Left colon (tissue), 2 donors: ENCODE data around the gene MGAT3. TPM values are rescaled to one million over a fixed set of nuclear protein-coding genes. Genes with fewer than 3 reads are reported as not detected.

Experiments
- ATAC-seq: fragments of 200-7000 bp; cut with Tn5 transposase; one replicate; pipeline ENCODE4 v1.9.1; 2020; ENCODE audit warnings: mild to moderate bottlenecking, moderate library complexity
- DNase-seq, 2 donors: peaks; one replicate each; pipeline ENCODE4 v3.0.0-alpha.2; 2020
- intact Hi-C, 2 donors: fragments of 100-400 bp; cut with DNase I in 1 of 2; cut with micrococcal nuclease in 1 of 2; formaldehyde crosslinking; loops; one replicate each; pipeline versions ENCODE4 v1.11.2 to v1.14.0; 2022; cut with DNase I, micrococcal nuclease
- total RNA-seq, 2 donors: library from RNA; stranded (reverse); fragmentation: NEBNext Ultra II Directional; extraction: Animal tissue kit (Norgen Biotek cat#: 25700); gene quantifications; one replicate each; pipeline ENCODE4 v1.2.1, GENCODE V29; 2021
- donor health status: DM: no; HTN: no; CAD: no.
- donor health status: DM: yes; HTN: yes; CAD: no.

Gene MGAT3
- total RNA-seq, 2 donors from 2014 or later: 5.6 to 10.7 TPM

DNA sequence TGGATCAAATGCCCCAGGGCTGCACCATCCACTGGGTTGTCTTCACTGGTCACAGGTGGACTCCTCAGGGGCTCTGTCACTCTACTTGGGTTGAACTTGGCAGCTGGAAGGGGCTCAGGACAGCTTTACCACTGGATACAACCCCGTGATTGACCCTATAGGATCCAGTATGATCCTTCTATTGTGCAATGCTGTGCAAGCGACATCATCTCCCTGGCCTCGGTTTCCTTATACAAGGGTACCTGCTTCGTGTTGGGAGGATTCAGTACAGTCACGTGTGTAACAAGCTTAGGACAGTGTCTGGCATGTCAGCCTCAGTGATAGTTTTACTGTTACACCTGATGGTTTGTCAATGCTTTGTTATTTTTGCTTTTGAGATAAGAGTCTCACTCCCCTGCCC lies 24.8 kb downstream of the MGAT3 start:
- no peak for DNase-seq
- ATAC-seq: no peak
- intact Hi-C loops: no loop called here

DNA sequence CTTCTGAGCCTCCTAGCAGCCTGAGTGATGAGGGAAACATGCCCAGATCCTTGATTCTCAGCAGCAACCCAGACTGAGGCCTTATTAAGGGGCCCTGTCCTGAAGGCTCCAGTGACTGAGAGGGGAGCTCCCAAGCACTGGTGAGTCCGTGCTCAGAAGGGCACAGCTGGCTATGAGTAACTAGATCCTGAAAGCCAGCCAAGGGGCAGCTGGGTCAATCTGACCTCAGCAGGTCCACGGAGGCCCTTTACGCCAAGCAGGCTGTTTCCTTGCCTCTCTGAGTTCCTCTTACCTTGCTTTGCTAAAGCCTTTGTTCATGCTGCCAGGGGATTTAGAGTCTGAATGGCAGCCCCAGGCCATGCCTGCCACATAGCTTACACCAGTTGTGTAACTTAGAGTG lies 26.0 kb downstream of the MGAT3 start:
- intact Hi-C loops: no loop called here
- DNase-seq (no peak), ATAC-seq (no peak)

DNA sequence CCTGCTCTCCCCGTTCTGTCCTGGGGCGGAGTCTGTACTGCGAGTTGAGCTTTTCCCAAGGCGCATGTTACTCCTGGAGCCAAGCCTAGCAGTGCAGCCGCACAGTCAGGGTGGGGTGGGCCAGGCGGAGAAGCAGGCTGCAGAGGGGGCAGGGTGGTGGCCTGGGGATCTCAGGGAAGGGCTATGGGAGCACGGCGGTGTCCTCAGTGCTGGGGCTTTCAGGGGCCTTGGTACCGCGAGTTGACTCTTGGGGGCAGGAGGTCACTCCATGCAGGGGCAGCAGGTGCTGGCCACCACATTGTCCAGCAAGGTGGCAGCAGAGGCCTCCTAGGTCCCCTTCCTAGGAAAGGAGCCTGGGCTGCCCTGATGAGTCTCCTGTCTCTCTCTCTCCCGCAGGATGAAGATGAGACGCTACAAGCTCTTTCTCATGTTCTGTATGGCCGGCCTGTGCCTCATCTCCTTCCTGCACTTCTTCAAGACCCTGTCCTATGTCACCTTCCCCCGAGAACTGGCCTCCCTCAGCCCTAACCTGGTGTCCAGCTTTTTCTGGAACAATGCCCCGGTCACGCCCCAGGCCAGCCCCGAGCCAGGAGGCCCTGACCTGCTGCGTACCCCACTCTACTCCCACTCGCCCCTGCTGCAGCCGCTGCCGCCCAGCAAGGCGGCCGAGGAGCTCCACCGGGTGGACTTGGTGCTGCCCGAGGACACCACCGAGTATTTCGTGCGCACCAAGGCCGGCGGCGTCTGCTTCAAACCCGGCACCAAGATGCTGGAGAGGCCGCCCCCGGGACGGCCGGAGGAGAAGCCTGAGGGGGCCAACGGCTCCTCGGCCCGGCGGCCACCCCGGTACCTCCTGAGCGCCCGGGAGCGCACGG lies 30.4 kb downstream of the MGAT3 start:
- DNase-seq (no peak), ATAC-seq (peak; percentile 14)
- intact Hi-C loops: no loop called here

DNA sequence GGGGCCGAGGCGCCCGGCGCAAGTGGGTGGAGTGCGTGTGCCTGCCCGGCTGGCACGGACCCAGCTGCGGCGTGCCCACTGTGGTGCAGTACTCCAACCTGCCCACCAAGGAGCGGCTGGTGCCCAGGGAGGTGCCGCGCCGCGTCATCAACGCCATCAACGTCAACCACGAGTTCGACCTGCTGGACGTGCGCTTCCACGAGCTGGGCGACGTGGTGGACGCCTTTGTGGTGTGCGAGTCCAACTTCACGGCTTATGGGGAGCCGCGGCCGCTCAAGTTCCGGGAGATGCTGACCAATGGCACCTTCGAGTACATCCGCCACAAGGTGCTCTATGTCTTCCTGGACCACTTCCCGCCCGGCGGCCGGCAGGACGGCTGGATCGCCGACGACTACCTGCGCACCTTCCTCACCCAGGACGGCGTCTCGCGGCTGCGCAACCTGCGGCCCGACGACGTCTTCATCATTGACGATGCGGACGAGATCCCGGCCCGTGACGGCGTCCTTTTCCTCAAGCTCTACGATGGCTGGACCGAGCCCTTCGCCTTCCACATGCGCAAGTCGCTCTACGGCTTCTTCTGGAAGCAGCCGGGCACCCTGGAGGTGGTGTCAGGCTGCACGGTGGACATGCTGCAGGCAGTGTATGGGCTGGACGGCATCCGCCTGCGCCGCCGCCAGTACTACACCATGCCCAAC lies 31.2 kb downstream of the MGAT3 start:
- DNase-seq (no peak), ATAC-seq (no peak)
- intact Hi-C loops: no loop called here

GRCh38 chr22:39488563-39489083 lies 31.8 kb downstream of the MGAT3 start:
- ATAC-seq: no peak
- intact Hi-C loops: no loop called here
- DNase-seq: no peak

- intact Hi-C loops: no loop called here
- peak; percentile 79 for ATAC-seq
- DNase-seq: no peak
Observed at GRCh38 chr22:39489094-39490068, 32.6 kb downstream of the MGAT3 start.

DNA sequence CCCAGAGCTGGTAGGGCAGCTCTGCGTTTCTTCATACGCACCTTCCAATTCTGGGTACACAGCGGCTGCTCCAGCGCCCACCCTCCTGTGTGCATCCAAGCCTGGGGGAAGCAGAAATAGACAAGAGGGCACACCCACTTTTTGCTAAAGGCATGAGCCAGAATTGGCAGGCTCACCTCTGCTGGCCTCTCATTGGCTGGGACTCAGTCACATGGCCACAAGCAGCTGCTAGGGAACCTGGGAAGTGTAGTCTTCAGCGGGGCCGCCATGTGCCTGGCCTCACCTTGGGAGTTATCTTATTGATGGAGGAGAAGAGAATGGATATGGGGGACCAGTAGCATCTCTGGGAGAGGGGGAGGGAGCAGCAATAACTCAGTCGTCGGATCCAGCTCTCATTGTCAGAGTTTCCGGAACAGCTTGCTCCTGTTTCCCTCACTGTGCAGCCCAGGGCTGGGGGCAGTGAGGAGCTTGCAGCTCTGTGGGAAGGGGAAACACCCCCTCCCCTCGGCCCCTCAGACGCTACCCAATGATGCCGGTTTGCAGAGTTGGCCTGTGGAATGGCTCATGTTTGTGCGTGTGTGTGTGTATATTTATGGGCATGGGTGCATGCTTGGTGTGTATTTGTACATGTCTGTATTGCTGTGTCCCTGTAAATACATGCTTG lies 33.5 kb downstream of the MGAT3 start:
- intact Hi-C loops: no loop called here
- DNase-seq (peak; percentile 72 to 75), ATAC-seq (peak; percentile 83)

GRCh38 chr22:39490966-39491680 lies 34.3 kb downstream of the MGAT3 start:
- no peak for ATAC-seq
- no peak for DNase-seq
- intact Hi-C loops: no loop called here

DNA sequence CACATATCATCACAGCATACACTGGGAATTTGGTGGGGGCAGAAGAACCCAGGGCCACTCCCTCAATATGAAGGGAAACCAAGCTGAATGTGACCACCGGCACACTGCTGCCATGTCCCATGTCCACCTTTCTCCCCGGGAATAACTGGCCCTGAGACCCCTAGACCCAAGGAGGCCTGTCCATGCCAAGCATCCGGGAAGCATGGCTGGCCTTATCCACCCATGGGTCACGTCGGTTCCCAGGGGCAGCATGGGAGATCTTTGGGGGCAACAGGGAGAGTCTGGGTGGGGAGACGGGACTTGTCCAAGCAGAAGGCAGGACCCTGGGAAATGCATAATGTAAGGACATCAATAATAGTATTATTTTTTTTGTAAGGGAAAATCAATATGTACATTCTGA lies 34.9 kb downstream of the MGAT3 start:
- DNase-seq: no peak
- no peak for ATAC-seq
- intact Hi-C loops: loop anchor here in 1 of 2 donors (2.0 kb wide), 1 partner anchor 37 kb away; no protein-coding TSS in a partner anchor

- DNase-seq: no peak
- intact Hi-C loops: loop anchor here in 1 of 2 donors (2.0 kb wide), 1 partner anchor 37 kb away; no protein-coding TSS in a partner anchor
- ATAC-seq: no peak
Observed at GRCh38 chr22:39492186-39492585, 35.4 kb downstream of the MGAT3 start.

DNA sequence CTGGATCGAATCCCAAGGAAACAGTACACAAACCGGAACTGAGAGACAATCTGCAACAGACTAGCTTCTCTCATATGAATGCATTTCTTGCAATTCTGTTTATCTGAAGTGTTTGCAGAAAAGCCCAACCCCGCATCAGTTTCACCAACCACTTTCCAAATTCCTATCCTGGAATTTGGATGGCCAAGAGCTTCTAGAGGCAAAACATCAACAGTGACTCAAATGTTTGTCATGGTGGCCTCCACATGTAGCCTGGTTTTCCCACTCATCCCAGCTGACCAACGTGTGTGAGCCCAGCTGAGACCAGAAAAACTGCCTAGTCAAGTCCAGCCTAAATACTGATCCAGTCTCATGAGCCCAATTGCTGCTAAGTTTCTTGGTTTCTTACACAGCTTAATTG lies 36.9 kb downstream of the MGAT3 start:
- intact Hi-C loops: loop anchor here in 1 of 2 donors (2.0 kb wide), 1 partner anchor 35 kb away; no protein-coding TSS in a partner anchor
- DNase-seq (no peak), ATAC-seq (no peak)

GRCh38 chr22:39494471-39495120 lies 37.8 kb downstream of the MGAT3 start:
- no peak for ATAC-seq
- no peak for DNase-seq
- intact Hi-C loops: no loop called here

DNA sequence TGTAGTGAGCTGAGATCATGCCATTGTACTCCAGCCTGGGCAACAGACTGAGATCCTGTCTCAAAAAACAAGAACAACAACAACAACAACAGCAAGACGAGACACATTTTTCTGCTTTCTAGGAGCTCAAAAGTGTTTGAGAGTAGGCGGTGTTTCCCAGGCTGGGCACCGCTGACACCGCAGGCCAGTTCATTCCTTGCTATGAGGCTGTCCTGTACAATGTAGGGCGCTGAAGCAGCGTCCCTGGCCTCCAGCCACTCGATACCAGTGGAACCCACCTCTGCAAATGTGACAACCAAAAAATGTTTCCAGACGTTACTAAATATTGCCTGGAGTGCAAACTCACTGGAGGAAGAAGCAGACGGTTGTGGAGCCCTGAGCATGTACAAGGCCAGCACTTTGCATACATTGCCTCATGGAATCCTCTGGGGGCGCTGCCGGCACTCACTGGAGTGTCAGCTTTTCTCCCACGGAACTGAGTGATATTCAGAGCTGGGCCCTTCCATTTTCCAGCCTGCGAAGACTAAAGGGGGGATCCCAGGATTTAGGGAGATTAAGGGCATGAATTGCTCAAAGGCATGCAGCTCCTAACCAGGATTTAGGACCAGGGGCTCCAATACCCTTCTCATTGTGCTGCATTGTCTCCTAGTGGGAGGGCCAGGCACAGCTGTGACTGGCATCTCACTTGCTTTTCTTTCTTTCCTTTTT lies 39.5 kb downstream of the MGAT3 start:
- DNase-seq (peak; percentile 69 to 80), ATAC-seq (peak; percentile 89)
- intact Hi-C loops: no loop called here

GRCh38 chr22:39497429-39497828 lies 40.6 kb downstream of the MGAT3 start:
- ATAC-seq (no peak), DNase-seq (no peak)
- intact Hi-C loops: no loop called here

- DNase-seq (no peak), ATAC-seq (no peak)
- intact Hi-C loops: no loop called here
Observed at GRCh38 chr22:39498368-39498767, 41.6 kb downstream of the MGAT3 start.

- DNase-seq: no peak
- intact Hi-C loops: no loop called here
- ATAC-seq: no peak
Observed at GRCh38 chr22:39498802-39499201, 42.0 kb downstream of the MGAT3 start.
